ENCODE results near the gene PRR20G.

The PRR20G gene

GRCh38 chr3:127276995-127277394, 10.9 kb downstream of the PRR20G start:
- no peaks in the 10 kb centered on the region for H3K4me1 ChIP-seq (ENCODE audit: control insufficient read depth, low read length)

GRCh38 chr3:127276396-127276795, 11.4 kb downstream of the PRR20G start:
- H3K79me2 ChIP-seq (ENCODE audit: control insufficient read depth, low read length), result no peaks in the 10 kb centered on the region
- H4K20me1 ChIP-seq (ENCODE audit: control insufficient read depth, insufficient read depth, low read depth, low read length), result no peaks in the 10 kb centered on the region
- H3K27ac ChIP-seq (ENCODE audit: low read depth, low read length), result no peak overlapping the region
- no peak for TF ChIP-seq CTCF (IDR thresholded peaks at IDR 0.05; ENCODE audit: low read depth, low read length, poor library complexity, severe bottlenecking)
- TF ChIP-seq EZH2phosphoT487 (IDR thresholded peaks at IDR 0.05; ENCODE audit: borderline replicate concordance, low read length), result no peak
- no peaks in the 10 kb centered on the region for H3K4me1 ChIP-seq (ENCODE audit: control insufficient read depth, low read length)
- H3K4me2 ChIP-seq (ENCODE audit: low read length), result no peak overlapping the region
- H3K9me3 ChIP-seq (ENCODE audit: control insufficient read depth, insufficient read depth, low read length), result no peaks in the 10 kb centered on the region
- H3F3A ChIP-seq (ENCODE audit: control insufficient read depth, insufficient read depth), result no peaks in the 10 kb centered on the region
- no peak overlapping the region for H3K4me3 ChIP-seq (ENCODE audit: low read length)
- no peaks in the 10 kb centered on the region for H3K36me3 ChIP-seq (ENCODE audit: control insufficient read depth, low read length)
- H3K9me2 ChIP-seq (replicated peaks; ENCODE audit: control insufficient read depth, low read length), result no peaks in the 10 kb centered on the region
- no peaks in the 10 kb centered on the region for H3K27me3 ChIP-seq (ENCODE audit: control insufficient read depth, low read length)

More at GRCh38 chr3:127276995-127277394, 10.9 kb downstream of the PRR20G start:
- Histone ChIP-seq H3F3A (ENCODE audit: control insufficient read depth, insufficient read depth) (no peaks in the 10 kb centered on the region), H3K27me3 (ENCODE audit: control insufficient read depth, low read length) (no peaks in the 10 kb centered on the region), H3K27ac (ENCODE audit: low read depth, low read length) (no peak overlapping the region), H3K4me3 (ENCODE audit: low read length) (no peak overlapping the region), H3K9me3 (ENCODE audit: control insufficient read depth, insufficient read depth, low read length) (no peaks in the 10 kb centered on the region), H3K36me3 (ENCODE audit: control insufficient read depth, low read length) (no peaks in the 10 kb centered on the region), H4K20me1 (ENCODE audit: control insufficient read depth, insufficient read depth, low read depth, low read length) (no peaks in the 10 kb centered on the region), H3K9me2 (replicated peaks; ENCODE audit: control insufficient read depth, low read length) (no peaks in the 10 kb centered on the region), H3K79me2 (ENCODE audit: control insufficient read depth, low read length) (no peaks in the 10 kb centered on the region), H3K4me2 (ENCODE audit: low read length) (no peak overlapping the region)
- TF ChIP-seq CTCF (IDR thresholded peaks at IDR 0.05; ENCODE audit: low read depth, low read length, poor library complexity, severe bottlenecking) (no peak), EZH2phosphoT487 (IDR thresholded peaks at IDR 0.05; ENCODE audit: borderline replicate concordance, low read length) (no peak)

DNA sequence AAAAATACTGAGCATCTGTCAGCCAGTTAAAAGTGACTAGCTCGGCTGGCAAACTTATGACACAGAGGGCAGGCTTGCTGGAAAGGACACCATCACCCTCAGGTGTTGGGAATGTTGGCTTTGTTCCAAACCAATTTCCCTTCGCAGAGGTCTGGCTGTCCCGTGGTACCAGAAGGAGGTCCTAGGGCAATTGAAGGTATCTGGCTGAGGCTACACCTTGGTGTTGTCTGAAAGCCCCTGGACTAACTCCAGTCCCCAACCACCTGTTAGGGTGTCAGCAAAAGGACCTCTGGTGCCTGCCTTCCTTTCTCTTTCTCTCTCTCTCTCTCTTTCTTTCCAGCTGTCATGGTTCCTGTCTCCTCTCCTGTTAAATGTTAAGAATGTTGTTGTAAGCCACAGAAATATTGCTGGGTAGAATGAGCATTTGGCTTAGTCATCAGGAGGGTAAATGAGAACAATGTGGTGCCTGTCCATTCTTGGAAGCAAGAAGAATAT, 12.5 kb downstream of the PRR20G start:
- Histone ChIP-seq H3K4me1 (ENCODE audit: control insufficient read depth, low read length) (no peaks in the 10 kb centered on the region), H3F3A (ENCODE audit: control insufficient read depth, insufficient read depth) (no peaks in the 10 kb centered on the region), H3K4me3 (ENCODE audit: low read length) (no peak overlapping the region), H3K27ac (ENCODE audit: low read depth, low read length) (no peak overlapping the region), H3K79me2 (ENCODE audit: control insufficient read depth, low read length) (no peaks in the 10 kb centered on the region), H3K9me2 (replicated peaks; ENCODE audit: control insufficient read depth, low read length) (no peaks in the 10 kb centered on the region), H3K36me3 (ENCODE audit: control insufficient read depth, low read length) (no peaks in the 10 kb centered on the region), H3K4me2 (ENCODE audit: low read length) (no peak overlapping the region), H3K9me3 (ENCODE audit: control insufficient read depth, insufficient read depth, low read length) (no peaks in the 10 kb centered on the region), H3K27me3 (ENCODE audit: control insufficient read depth, low read length) (no peaks in the 10 kb centered on the region), H4K20me1 (ENCODE audit: control insufficient read depth, insufficient read depth, low read depth, low read length) (no peaks in the 10 kb centered on the region)
- TF ChIP-seq CTCF (IDR thresholded peaks at IDR 0.05; ENCODE audit: low read depth, low read length, poor library complexity, severe bottlenecking) (no peak), EZH2phosphoT487 (IDR thresholded peaks at IDR 0.05; ENCODE audit: borderline replicate concordance, low read length) (no peak)
